GM23338 (cell line): Measurements from ENCODE around the gene MSN.

Experiments
- EZH2 ChIP-seq: fragments of 200-600 bp; sonication (generic); IDR thresholded peaks from one replicate; pipeline ENCODE4 v1.8.0; 2017; ENCODE audit warnings: antibody characterized with exemption, mild to moderate bottlenecking, low read depth; ENCODE audit not compliant: unreplicated experiment
- EZH2phosphoT487 ChIP-seq: fragments of 200-600 bp; sonication (generic); IDR thresholded peaks from one replicate; pipeline ENCODE4 v1.8.1; 2018; ENCODE audit warnings: antibody characterized with exemption; ENCODE audit not compliant: unreplicated experiment
- TF ChIP-seq, protein P1 (sequence below), 2 experiments: fragments of 200-600 bp in 1 of 2; sonication (generic) in 1 of 2; conservative IDR thresholded peaks; 2 replicates each; pipeline versions ENCODE4 v1.5.1 to v1.6.1; 2016 to 2017; ENCODE audit warnings: antibody characterized with exemption in 2 of 2, low read depth in 2 of 2, mild to moderate bottlenecking in 2 of 2, moderate library complexity in 1 of 2

DNA sequence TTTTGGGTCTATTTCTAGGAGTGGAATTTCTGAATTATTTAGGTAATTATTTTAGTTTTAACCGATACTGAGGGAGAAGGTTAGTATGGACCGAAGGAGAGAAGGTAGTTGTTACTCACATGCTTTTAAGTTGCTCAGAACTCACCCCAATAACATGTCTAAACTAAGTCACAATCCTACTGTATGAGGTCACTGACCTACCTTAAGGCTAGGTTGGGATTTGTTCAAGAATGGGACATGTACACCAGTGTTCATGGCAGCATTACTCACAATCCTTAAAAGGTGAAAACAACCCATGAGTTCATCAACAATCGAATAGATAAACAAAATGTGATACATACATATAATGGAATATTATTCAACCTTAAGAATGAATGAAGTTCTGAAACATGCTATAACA, 90.5 kb downstream of the MSN start:
- TF ChIP-seq, protein P1, sequence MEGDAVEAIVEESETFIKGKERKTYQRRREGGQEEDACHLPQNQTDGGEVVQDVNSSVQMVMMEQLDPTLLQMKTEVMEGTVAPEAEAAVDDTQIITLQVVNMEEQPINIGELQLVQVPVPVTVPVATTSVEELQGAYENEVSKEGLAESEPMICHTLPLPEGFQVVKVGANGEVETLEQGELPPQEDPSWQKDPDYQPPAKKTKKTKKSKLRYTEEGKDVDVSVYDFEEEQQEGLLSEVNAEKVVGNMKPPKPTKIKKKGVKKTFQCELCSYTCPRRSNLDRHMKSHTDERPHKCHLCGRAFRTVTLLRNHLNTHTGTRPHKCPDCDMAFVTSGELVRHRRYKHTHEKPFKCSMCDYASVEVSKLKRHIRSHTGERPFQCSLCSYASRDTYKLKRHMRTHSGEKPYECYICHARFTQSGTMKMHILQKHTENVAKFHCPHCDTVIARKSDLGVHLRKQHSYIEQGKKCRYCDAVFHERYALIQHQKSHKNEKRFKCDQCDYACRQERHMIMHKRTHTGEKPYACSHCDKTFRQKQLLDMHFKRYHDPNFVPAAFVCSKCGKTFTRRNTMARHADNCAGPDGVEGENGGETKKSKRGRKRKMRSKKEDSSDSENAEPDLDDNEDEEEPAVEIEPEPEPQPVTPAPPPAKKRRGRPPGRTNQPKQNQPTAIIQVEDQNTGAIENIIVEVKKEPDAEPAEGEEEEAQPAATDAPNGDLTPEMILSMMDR (conservative IDR thresholded peaks at IDR 0.05; ENCODE audit: low read depth in 2 of 2) = no peak
- TF ChIP-seq EZH2phosphoT487 = no peak
- no peak for TF ChIP-seq EZH2
